Body of pancreas (tissue), 4 donors: ENCODE results near the gene ERICH3. TPM values are rescaled to one million over a fixed set of nuclear protein-coding genes. Genes with fewer than 3 reads are reported as not detected.
"Not testable (repeated sequence)": the region's sequence is repeated elsewhere in the genome, so short reads cannot be mapped to it uniquely, and the experiment has no call there.

Experiments used
- ATAC-seq: fragments of 150-250 bp; one replicate; pipeline ENCODE4 v1.9.1; 2016
- DNase-seq, 4 donors: peaks; one replicate each; pipeline ENCODE4 v3.0.0-alpha.2; 2019
- H3K27ac ChIP-seq, 4 donors: fragments of 200-600 bp; sonication (generic); 1 replicate in 3 of 4; 2 replicates in 1 of 4; pipeline versions ENCODE4 v1.5.1 to v1.6.1; 2016 to 2019; ENCODE audit warnings: mild to moderate bottlenecking in 1 of 4, mixed read lengths in 1 of 4, moderate library complexity in 1 of 4
- H3K27me3 ChIP-seq, 2 donors: fragments of 200-600 bp; sonication (generic); one replicate each; pipeline ENCODE4 v1.6.0; 2016; ENCODE audit warnings: mild to moderate bottlenecking in 1 of 2
- H3K36me3 ChIP-seq, 2 donors: fragments of 200-600 bp; sonication (generic); replicated peaks in 1 of 2; 2 replicates each; pipeline ENCODE4 v1.5.1; 2016; ENCODE audit warnings: low read depth in 2 of 2; ENCODE audit not compliant: insufficient read depth in 1 of 2
- H3K4me1 ChIP-seq: fragments of 200-600 bp; sonication (generic); one replicate; pipeline ENCODE4 v1.6.0; 2016
- H3K4me3 ChIP-seq, 2 donors: fragments of 200-600 bp; sonication (generic); 1 replicate in 1 of 2; 2 replicates in 1 of 2; pipeline ENCODE4 v1.5.1; 2016 to 2019
- H3K9me3 ChIP-seq, 3 donors: fragments of 200-600 bp; sonication (generic); 1 replicate in 2 of 3; 2 replicates in 1 of 3; pipeline ENCODE4 v1.5.1; 2016
- POLR2A ChIP-seq, 3 donors: fragments of 450-650 bp; IDR thresholded peaks; one replicate each; pipeline ENCODE4 v1.6.1; 2016; ENCODE audit warnings: antibody characterized with exemption in 3 of 3, mild to moderate bottlenecking in 2 of 3
- WGBS, 2 donors: methylation state at CpG; one replicate each; pipeline ENCODE4 v1.1.5; 2017; 5-methylcytosine and 5-hydroxymethylcytosine counted together
- intact Hi-C: fragments of 100-400 bp; cut with DNase I; formaldehyde crosslinking; loops from one replicate; pipeline ENCODE4 v1.15.1; 2023
- total RNA-seq, 2 donors: library from RNA; depleted of rRNA; stranded (reverse); fragments of >200 nt; gene quantifications; one replicate each; pipeline ENCODE4 v1.1.0, GENCODE V29; 2016
- TF ChIP-seq, protein P1 (sequence below), 7 experiments: fragments of 450-650 bp in 4 of 7; fragments of 200-600 bp in 3 of 7; sonication (generic) in 3 of 7; IDR thresholded peaks; one replicate each; pipeline ENCODE4 v1.5.1; 2016 to 2019; ENCODE audit warnings: antibody characterized with exemption in 7 of 7

Gene ERICH3
- total RNA-seq, 2 donors from 2014 or later: under 0.01 TPM; not detected in 1

DNA sequence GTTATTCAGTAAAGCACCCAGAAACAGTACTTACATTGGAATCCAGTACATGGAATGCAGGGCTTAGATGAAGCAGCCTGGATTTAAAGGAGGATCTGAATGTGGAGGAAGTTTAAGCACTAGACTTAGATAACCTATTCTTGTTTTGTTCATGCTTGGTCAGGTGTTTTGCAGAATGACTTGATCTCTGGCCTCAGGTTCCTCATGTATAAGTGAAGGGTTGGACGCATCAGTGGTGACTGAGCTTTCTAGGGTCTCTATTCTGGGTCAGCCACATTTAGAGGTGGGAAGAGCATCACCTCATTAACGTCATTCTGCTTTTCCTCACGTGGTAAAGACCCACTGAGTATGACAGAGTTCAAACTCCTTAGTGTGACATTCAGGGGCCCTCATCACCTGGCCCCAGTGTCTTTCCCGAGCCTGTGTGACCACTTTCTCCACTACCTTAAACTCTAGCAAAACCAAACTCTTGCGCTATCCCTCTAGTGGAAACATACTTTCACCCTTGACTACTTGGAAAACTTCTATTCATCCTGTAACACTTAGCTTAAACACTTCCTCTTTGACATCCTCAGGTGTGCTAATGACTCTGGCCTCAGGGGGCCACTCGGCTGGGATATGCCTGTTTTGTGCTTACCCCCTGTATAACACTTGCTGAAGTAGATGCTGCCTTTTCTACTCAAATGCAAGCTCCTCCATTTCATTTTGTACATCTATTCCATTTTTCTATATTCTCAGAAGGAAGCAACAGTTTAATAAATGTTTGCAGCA, 871 bp upstream of the ERICH3 start:
- intact Hi-C loops: no loop called here
- Histone ChIP-seq H3K9me3 (peaks cover 0 to 8% (median 0%) of the 10 kb centered on the region in 3 donors), H3K27me3 (no peaks in the 10 kb centered on the region), H3K36me3 (no peaks in the 10 kb centered on the region), H3K27ac (no peak overlapping the region), H3K4me3 (no peak overlapping the region), H3K4me1 (peaks cover 8% of the 10 kb centered on the region)
- WGBS, 2 donors: 43 to 62% methylated on average over 6 of the region's 6 CpGs
- no peak for ATAC-seq
- no peak for TF ChIP-seq POLR2A (IDR thresholded peaks at IDR 0.05)
- TF ChIP-seq, protein P1, sequence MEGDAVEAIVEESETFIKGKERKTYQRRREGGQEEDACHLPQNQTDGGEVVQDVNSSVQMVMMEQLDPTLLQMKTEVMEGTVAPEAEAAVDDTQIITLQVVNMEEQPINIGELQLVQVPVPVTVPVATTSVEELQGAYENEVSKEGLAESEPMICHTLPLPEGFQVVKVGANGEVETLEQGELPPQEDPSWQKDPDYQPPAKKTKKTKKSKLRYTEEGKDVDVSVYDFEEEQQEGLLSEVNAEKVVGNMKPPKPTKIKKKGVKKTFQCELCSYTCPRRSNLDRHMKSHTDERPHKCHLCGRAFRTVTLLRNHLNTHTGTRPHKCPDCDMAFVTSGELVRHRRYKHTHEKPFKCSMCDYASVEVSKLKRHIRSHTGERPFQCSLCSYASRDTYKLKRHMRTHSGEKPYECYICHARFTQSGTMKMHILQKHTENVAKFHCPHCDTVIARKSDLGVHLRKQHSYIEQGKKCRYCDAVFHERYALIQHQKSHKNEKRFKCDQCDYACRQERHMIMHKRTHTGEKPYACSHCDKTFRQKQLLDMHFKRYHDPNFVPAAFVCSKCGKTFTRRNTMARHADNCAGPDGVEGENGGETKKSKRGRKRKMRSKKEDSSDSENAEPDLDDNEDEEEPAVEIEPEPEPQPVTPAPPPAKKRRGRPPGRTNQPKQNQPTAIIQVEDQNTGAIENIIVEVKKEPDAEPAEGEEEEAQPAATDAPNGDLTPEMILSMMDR (IDR thresholded peaks at IDR 0.05): no peak
- DNase-seq: no peak

DNA sequence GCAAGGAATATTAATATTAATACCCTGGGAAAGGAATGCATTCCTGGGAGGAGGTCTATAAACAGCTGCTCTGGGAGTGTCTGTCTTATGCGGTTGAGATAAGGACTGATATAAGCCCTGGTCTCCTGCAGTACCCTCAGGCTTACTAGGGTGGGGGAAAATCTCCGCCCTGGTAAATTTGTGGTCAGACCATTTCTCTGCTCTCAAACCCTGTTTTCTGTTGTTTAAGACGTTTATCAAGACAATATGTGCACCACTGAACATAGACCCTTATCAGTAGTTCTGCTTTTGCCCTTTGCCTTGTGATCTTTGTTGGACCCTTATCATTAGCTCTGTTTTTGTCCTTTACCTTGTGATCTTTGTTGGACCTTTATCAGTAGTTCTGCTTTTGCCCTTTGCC, 2.7 kb downstream of the ERICH3 start:
- H3K4me3 ChIP-seq, H3K27ac ChIP-seq, intact Hi-C loops, DNase-seq, H3K4me1 ChIP-seq, H3K9me3 ChIP-seq, H3K36me3 ChIP-seq, H3K27me3 ChIP-seq, ATAC-seq: not testable (repeated sequence)
- WGBS, 2 donors: 65 to 75% methylated on average over 3 of the region's 3 CpGs

DNA sequence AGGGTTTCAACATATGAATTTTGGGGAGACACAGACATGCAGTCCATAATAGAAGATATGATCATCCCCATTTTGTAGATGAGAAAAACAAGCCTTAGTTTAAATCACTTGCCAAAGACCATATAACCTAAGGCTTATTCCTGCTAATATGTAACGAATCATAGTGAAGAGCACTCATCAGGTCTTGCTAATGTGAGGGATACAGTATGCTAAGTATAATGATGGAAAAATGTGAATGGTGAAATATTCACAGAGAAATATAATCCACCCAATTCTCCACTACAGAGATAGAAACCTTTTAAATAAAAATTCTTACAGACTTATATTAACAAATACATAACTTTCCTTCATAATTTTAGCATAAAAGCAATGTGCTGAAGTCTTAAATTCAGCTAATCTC, 18.9 kb downstream of the ERICH3 start:
- ATAC-seq (no peak), DNase-seq (no peak)
- intact Hi-C loops: no loop called here
- Histone ChIP-seq H3K27me3 (no peaks in the 10 kb centered on the region), H3K4me3 (no peak overlapping the region), H3K27ac (no peak overlapping the region), H3K9me3 (no peaks in the 10 kb centered on the region), H3K36me3 (no peaks in the 10 kb centered on the region), H3K4me1 (no peaks in the 10 kb centered on the region)
- 48 to 64% methylated on average over 1 of the region's 1 CpG for WGBS, 2 donors
- no peak for TF ChIP-seq POLR2A (IDR thresholded peaks at IDR 0.05)
- TF ChIP-seq, protein P1 (IDR thresholded peaks at IDR 0.05): no peak

DNA sequence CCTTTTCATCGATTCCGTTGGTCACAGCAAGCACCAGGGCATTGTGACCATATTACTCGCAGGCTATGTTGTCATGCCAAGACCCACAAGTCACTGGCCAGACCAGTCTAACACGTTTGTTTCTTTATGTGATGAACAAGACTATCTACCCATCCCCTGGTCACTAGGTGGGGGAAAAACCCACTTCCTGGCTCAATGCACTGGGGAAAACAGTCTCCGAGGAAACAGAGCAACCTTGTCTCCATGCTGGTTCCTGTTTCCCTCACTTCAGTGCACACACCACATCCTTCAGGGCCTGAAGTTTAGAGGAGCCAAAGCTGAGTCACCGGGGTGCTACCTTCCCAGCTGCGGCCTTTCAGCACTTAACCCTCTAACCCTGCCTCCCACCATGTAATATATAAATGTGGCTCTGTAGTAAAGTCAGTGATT, 20.9 kb downstream of the ERICH3 start:
- no peaks in the 10 kb centered on the region for H3K27me3 ChIP-seq
- no peak for ATAC-seq
- no peak overlapping the region for H3K4me3 ChIP-seq
- H3K4me1 ChIP-seq: no peaks in the 10 kb centered on the region
- intact Hi-C loops: no loop called here
- TF ChIP-seq, protein P1 (IDR thresholded peaks at IDR 0.05): no peak
- no peak for TF ChIP-seq POLR2A (IDR thresholded peaks at IDR 0.05)
- no peak for DNase-seq
- 52 to 56% methylated on average over 7 of the region's 7 CpGs for WGBS, 2 donors
- H3K9me3 ChIP-seq: no peaks in the 10 kb centered on the region
- no peak overlapping the region for H3K27ac ChIP-seq
- no peaks in the 10 kb centered on the region for H3K36me3 ChIP-seq

DNA sequence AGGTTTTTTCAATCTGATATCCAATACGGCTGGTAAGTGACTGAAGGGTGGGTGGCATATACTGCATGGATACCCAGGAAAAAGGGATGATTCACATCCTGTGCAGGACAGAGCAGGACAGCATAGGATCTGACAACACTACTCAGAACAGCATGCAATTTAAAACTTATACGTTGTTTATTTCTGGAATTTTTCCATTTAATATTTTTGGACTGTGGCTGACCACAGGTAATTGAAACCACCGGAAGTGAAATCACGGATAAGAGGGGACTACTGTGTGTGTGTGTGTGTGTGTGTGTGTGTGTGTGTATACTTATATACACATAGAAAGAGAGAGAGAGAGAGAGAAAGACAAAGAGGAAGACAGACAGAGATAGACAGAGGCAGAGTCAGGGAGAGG, 23.0 kb downstream of the ERICH3 start:
- no peaks in the 10 kb centered on the region for H3K9me3 ChIP-seq
- H3K4me1 ChIP-seq: no peaks in the 10 kb centered on the region
- H3K4me3 ChIP-seq: no peak overlapping the region
- ATAC-seq (no peak), DNase-seq (no peak)
- H3K27ac ChIP-seq: no peak overlapping the region
- intact Hi-C loops: no loop called here
- H3K36me3 ChIP-seq: no peaks in the 10 kb centered on the region
- no peaks in the 10 kb centered on the region for H3K27me3 ChIP-seq
- 63 to 73% methylated on average over 4 of the region's 4 CpGs for WGBS, 2 donors
- TF ChIP-seq, protein P1 (IDR thresholded peaks at IDR 0.05): no peak
- TF ChIP-seq POLR2A (IDR thresholded peaks at IDR 0.05): no peak
